OCI-LY1 (cell line): ENCODE results near the gene ZBTB17.

Experiments used
- CTCF ChIP-seq: fragments of 200-600 bp; sonication (generic), shearing (Covaris generic); IDR thresholded peaks from 2 replicates; pipeline ENCODE4 v1.5.1; 2017; ENCODE audit warnings: mild to moderate bottlenecking, antibody characterized with exemption, low read length, moderate library complexity, mixed read lengths
- EZH2 ChIP-seq: fragments of 200-600 bp; sonication (generic), shearing (Covaris generic); IDR thresholded peaks from 2 replicates; pipeline ENCODE4 v1.8.0; 2017; ENCODE audit warnings: borderline replicate concordance, mixed run types, mild to moderate bottlenecking, antibody characterized with exemption, low read length, moderate library complexity, mixed read lengths

GRCh38 chr1:15933684-15934083 lies 42.2 kb downstream of the ZBTB17 start:
- TF ChIP-seq CTCF (no peak), EZH2 (no peak)
